Non-pigmented ciliary epithelial cell (primary cell): ENCODE measurements around the gene MYD88.

Source experiments
- DNase-seq: peaks from one replicate; pipeline ENCODE4 v3.0.0-alpha.2; 2010; ENCODE audit warnings: low read depth

Gene MYD88

DNA sequence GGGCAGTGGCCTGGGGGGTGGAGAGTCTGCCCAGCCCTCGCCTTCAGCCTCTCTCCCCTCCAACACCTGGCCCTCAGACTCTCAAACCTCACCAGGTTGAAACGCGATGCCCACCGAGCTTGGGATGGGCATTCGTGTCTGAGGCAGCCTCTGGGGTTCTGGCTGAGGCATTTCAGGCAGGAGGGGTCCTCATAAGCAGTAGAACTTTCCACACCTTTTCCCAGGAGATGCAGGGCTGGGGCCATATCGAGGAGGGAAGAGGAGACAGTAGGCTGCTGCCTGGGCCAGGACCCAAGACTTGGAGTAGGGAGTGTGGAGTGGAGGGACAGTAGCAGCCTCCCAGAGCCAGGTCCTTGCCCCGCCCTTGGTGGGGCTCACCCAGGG, 26.1 kb upstream of the MYD88 start:
- no peak for DNase-seq

DNA sequence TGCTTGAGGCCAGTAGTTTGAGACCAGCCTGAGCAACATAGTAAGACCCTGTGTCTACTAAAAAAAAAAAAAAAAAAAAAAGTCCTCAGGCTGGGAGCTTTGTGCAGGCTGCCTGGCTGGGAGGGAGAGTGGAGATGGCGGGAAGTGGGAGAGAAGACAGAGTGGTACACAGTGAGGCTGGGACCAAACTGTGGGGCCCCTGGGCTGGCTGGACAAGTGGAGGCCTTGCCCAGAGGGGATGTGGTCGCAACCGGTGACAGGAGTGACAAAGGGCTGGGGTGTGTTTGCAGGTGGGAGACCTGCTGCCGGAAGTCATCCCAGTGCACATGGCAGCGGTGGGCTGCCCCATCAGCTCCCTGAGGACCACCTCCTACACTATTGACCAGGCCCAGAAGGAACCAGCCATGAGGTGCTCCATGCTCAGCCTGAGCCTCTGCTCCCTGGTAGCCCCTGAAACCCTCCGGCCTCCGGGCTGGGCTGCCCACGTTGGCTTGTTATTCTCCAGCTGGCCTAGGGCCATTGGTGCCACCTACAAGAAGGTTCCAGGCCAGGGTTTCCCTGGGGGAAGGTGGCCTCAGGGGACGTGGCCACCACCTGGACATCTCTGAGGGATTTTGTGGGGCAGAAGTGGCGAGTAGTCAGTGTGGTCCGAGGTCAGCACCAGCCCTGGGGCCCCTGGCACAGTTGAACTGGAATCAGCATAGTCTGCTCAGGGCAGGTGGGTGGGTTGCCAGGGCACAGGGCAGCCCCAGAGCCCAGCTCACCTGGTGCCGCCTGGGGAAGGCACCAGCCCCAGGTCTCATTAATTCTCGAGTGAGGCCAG, 24.2 kb upstream of the MYD88 start:
- DNase-seq = no peak

DNA sequence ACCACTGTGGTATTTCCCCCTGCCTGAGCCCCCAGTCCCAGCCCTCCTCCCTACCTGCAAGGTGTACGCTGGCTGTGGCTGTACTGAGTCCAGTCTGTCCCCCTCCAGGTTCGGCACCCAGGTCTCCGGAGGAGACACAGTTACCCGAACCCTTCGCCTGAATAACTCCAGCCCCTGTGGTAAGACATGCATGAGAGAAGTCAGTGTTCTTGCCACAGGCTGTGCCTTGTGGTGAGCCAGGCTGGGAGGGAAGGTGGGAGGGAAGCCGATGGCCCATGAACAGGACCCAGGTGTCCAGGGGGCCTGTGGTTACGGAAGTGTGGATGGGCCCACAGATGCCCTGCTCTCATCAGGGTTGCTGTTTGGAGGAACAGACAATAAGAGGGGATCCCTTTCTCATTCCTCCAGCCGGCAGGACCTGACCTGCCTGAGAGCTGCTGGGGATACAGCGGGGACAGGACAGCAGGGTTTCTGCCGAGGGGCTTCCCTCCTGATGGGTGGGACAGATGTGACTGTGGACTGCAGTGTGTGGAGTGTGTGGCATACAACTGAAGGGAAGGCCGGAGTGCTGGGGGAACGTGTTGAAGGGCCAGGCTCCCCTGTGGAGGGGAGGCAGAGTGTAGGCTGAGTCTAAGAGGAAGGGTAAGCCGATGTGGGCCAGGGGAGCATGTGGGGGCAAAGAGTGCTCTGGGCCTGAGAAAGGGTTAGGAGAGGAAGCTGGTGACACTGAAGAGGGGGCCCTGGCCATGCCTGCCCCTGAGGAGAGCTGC, 23.4 kb upstream of the MYD88 start:
- no peak for DNase-seq

DNA sequence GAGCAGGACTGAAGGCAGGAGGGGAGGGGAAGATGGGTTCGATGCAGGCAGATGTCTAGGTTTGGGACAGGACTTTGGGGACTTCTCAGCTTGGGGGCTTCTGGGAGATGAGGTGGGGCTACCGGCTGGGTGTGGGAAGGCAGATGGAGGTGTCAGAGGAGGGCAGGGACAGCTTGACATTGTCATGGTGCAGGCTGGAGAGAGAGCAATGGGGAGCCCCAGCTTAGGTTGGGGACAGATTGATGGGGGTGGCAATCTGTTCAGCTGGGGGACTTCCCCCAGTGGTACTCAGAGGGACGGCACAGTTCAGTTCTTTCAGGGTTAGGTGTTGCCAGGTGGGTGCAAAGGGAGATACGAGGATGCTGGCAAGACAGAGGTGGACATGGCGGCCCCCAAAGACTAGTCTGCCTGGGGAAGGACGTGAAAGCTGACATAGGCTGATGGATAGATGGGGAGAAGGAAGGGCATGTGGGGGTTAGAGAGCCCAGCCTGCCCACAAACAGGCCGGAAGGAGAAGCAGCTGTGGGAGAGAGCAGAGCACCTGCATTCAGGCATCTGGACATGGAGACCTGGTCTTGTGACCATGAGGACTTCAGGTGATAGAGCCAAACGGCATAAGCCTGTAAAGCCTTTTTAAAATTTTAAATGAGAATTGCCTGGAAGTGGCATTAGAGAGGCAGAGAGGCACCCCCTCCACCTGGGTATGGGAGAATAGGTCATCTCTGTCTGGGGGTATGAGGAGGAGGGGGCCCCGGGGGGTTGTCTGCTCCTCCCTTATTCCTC, 22.6 kb upstream of the MYD88 start:
- DNase-seq = no peak

DNA sequence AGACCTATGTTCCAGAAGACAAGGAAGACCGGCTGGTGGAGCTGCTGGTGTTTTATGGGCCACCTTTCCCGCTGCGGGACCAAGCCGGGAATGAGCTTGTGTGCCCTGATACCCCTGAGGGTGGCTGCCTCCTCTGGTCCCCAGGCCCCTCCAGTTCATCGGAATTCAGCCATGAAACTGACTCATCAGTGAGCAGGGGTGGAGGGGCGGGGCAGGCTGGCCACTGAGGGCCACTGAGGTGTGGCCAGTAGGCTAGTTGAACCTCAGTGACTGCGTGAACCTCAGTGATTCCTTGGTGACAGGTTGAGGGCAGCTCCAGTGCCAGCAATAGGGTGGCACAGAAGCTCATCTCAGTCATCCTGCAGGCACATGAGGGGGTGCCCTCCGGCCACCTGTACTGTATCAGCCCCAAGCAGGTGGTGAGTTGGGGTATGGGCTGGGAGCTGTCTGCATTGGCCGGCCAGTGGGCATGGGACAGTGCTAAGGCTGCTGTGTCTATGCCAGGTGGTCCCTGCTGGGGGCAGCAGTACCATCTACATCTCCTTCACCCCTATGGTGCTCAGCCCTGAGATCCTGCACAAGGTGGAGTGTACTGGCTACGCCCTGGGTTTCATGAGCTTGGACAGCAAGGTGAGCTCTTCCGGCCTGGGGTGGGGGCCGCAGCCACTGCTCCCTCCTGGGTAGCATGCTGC, 21.8 kb upstream of the MYD88 start:
- DNase-seq = no peak

DNA sequence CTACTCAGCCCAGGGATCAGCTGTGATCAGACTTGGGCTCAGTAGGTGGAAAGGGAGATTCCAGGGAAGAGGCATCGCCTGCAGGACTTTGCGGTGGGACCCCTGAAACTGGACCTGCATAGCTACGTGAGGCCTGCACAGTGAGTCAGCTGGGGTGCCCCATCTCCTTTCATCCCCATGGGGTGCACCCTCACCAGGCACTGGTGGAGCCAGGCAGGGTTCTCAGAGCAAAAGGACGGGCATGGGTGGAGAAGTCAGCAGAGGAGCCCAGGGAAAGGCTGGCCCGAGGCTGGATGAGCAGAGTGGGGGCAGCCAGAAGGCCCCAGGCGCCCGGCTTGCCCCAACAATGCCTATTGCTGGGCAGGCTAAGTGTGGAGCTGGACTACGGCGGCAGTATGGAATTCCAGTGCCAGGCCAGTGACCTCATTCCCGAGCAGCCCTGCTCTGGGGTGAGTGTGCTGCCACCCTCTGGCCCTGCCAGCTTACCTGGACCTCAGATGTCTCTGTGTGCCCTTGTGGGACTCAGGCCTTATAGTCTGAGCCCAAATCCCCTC, 21.2 kb upstream of the MYD88 start:
- DNase-seq = no peak

DNA sequence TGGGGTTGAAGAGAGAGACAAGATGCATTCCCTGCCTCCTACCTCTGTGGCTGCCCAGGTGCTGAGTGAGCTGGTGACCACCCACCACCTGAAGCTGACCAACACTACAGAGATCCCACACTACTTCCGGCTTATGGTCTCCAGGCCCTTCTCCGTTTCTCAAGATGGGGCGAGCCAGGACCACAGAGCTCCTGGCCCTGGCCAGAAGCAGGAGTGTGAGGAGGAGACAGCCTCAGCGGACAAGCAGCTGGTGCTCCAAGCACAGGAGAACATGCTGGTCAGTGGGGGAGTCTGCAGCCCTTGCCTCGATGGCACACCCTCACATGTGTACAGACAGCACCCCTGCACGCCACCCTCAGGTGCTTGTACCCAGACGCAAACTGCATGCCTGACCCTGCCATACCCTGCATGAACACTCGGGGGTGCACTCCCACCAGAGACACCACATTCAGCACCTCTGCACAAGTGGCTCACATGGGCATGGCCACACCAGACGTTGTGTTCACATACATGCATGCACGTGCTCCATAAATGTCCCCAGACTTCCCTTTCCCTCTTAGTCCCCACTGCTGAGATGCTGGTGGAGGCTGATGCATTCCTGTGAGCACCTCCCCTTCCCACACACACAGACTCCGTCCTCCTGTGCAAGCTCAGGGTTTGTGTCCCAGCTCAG, 20.6 kb upstream of the MYD88 start:
- no peak for DNase-seq

DNA sequence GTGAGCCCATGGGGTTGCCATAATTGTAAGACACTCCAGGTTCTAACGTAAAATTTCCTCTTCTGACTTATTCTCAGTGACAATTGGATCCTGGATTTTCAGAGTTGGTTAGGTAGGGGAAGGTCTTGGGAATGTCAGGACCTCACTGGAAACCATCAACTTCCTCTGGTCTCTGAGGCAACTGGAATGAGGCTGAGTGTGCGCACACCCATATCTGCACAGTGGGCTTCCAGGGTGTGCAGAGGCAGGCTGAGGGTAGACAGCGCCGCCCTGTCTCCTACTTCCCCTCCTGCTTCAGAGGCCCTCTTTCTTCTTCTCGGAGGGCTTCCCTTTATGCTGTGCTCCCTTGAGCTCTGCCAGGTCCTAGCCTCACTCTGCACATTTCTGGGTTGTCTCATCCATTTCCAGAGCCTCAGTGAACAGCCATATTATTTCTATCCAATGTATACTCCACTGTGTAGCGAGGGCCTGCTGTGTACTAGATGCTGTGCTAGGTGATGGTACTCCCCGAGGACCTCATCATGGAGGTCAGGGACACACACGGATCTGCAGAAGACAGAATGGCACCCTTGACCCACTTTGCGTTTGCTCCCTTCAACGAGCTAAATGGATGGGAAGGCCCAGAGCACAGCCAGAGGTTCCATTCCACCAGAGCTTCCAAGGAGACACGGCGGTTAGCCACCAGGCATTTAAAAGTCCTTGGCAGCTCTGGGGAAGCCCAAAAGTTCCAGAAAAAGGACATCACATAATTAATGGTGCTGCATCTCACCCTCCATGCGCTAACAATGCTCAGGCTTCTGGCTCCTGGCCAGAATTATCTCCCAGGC, 19.8 kb upstream of the MYD88 start:
- DNase-seq = no peak

DNA sequence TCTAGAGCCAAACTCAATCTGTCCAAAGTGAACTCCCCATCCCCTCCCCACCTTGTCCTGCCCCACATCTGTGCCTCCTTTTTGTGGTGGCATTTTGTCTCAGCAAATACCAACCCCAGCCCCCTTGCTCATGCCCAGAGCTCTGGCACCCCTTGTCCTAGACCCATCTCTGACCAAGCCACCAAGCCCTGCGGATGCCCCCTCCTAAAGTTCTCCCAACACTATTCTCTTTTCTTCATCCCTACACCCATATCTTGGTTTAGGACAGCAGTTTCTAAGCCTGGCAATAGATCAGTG, 19.3 kb upstream of the MYD88 start:
- no peak for DNase-seq

DNA sequence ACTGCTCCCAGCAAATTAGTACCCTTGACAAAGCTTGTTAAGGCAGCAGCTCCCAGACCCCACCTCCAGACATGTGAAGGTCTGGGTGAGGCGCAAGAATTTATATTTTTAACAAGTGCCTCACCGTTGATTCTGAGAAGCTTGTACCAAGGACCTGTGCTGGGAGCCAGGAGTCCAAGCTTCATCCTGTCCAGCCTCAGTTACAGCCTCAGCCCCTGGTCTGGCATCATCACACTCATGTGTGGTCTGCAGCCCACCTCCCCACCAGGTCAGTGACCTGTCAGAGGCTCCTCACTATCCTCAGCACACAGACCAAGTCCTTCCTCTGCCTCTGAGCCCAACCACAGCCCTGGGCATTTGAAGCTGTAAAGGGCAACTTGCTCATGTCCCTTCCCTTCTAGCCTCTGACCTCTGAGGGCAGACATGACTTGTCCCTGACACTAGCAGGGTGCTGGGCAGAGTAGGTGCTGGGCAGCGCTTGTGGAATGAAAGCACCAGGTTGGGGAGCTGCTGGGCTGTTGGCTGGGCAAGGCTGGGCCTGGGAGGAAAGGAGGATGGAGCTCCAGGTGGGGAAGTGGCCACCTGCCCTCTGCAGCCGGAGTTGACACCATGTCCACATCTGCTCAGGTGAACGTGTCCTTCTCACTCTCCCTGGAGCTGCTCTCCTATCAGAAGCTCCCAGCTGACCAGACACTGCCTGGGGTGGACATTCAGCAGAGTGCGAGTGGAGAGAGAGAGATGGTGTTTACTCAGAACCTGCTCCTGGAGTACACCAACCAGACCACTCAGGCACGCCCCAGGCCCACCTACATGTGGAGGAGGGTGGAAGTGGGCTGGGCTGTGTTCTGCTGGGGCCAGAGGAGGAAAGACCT, 18.4 kb upstream of the MYD88 start:
- DNase-seq = no peak

DNA sequence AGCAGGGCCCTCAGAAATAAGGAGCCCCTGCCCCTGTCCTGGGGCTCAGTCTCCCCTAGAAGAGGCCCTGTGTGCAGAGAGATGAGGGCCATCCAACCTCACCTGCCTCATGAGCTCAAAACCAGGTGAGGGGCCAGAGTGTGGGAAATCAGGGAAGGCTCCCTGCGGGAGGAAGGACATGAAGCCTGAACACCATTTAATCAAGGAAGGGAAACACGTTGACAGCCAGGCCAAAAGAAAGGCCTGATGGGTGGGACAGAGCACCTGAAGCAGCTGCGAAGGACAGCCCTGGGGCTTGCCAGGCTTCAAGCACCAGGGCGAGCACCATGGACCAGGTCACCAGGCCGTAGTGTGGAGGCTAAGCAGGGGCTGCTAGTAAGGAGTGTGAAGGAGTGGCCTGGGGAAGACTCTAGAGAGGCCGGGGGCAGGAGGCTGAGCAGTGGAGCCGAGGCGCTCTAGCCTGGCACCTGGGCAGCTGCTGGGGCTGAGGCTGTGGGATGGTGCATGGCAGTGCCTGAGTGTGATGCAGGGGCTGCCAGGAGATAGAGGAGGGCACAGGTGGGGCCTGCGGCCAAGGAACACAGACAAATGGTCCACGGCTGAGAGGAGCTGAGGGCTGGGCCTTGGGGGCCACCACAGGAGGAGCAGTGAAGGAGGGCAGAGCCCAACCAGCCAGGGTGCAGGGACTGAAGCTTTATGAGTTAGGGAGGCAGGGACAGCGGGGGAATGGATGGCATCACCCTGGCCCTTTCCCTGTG, 17.6 kb upstream of the MYD88 start:
- DNase-seq = no peak

DNA sequence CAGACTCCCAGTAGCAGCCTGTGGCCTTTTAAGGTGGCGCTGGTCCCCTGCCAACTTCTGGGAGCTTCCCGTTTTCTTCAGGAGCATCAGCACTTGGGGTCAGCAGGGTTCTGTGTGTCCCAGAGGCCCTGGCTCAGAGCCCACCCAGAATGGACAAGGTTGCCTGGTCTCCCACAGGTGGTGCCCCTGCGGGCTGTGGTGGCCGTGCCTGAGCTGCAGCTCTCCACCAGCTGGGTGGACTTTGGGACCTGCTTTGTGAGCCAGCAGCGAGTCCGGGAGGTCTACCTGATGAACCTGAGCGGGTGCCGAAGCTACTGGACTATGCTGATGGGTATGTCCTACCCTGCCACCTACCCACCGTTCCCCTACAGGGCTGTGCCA, 17.0 kb upstream of the MYD88 start:
- DNase-seq = no peak

DNA sequence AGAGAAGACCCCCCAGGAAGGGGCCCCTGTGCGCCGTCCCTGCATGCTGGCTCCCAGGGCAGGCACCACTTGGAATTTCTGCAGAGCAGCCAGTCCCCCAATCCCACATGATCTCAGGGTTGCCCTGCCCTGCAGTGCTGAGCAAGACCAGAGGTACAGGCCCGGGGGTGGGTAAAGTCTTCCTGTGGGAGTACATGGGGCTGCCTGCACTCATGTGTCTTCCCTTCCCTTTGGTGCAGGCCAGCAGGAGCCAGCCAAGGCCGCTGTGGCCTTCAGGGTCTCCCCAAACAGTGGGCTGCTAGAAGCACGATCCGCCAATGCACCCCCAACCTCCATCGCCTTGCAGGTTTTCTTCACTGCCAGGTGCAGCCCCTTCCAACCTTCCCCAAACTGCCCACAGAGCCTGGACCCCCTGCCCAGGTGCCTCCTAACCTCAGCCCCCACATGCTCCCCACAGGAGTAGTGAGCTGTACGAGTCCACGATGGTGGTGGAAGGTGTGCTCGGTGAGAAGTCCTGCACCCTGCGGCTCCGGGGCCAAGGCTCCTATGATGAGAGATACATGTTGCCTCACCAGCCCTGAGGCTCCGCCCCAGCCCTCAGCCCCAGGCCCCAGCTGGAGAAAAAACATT, 16.5 kb upstream of the MYD88 start:
- no peak for DNase-seq

DNA sequence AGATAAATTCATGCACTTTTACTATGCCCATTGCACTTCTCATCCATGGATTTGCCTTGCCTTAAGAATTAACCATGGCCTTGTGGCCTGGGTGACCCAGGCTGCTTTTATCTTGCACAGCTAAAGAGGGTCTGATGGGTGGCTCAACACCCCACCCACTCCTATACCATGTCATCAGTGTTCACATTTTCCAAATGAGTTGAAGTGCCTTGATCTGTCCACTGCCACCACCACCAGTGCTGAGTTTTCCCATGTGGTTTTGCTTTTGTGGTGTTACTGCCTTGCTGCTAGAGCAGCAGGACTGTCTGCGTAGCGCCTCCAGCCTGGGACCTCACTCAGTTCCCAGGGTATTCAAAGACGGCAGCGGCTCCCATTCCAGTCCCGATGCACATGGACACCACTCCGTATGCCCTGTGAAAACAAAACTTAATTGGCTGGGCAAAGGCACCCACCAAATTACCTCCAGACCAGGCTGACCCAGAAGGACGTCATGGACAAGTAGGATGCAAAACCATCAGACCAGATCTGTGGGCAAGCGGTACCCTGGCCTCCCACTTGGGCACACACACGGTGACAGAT, 15.7 kb upstream of the MYD88 start:
- no peak for DNase-seq

DNA sequence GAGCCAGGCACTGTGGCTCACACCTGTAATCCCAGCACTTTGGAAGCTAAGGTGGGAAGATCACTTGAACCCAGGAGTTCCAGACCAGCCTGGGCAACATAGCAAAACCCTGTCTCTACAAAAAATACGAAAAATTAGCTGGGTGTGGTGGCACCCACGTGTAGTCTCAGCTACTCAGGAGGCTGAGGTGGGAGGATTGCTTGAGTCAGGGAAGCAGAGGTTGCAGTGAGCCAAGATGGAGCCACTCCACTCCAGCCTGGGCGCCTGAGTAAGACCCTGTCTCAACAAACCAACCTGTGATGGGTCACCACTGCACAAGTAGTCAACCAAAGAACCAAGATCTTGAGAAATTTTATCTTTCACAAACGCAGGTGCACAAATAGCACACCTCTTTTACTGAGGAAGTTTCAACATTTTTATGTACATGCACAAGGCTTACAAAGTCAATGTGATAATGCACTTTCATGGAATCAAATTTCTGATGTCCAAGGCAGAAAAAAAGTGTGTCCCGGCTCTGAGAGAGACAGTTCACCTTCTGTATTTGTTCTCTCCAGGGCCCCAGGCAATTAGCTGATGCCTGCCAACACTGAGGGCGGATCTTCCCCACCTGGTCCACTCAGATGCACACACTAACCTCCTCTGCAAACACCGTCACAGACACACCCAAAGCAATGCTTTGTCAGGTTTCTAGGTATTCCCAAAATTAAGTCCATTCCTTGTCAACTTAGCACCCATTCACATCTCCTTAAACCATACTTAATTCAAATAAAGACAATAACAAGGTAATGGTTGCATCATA, 13.9 kb upstream of the MYD88 start:
- DNase-seq = no peak

DNA sequence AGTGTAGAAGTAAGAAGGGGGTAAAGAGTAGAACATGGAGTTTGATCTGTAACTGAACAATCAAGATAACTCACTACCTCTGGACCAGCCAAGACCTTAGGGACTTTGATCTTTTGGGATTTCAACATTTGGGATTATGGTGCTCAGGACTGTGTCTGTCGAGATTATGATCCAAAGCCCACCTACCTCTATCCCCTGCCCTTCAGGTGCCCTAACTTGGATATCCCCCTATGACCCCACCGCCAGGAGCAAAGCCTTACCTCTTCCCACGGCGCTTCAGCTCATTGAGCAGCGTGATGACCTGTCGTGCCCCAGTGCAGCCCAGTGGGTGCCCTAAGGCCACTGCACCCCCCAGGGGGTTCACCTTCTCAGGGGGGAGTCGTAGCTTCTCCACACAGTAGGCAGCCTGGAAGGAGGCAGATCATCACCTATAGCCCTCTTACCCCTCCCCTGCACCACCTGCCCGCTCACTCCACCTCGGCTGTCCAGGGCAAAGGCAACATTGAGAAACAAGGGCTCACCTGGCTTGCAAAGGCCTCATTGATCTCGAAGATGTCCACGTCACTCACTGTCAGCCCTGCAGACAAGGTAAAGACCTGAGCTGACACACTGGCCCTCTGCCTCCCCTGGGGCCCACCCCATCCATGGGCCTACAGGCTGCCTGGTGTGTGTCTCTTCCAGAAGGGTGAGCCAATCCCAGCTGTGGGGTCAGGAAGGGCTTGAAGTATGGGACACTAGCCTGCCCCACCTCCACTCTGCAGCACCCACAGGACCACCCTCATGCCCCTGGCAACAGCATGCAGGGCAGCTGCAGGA, 12.9 kb upstream of the MYD88 start:
- DNase-seq = no peak
